NCI-H2227 (cell line): ENCODE measurements around the gene CFHR4.
"Not testable (repeated sequence)": the region's sequence is repeated elsewhere in the genome, so short reads cannot be mapped to it uniquely, and the experiment has no call there.

Experiments used
- DNase-seq: peaks from one replicate; lab custom pipeline; 2025; ENCODE audit not compliant: unreplicated experiment; lab: John Stamatoyannopoulos, UW

Gene CFHR4

GRCh38 chr1:196887515-196888239 lies at the start of gene CFHR4:
CFHR4 (plus strand) TSS chr1:196888052; CDS start chr1:196888151, 99 bp downstream.
- no peak for DNase-seq

GRCh38 chr1:196849613-196850492 lies 38.0 kb upstream of the CFHR4 start:
- DNase-seq = not testable (repeated sequence)

- no peak for DNase-seq
Measured at GRCh38 chr1:196856053-196856452, 31.8 kb upstream of the CFHR4 start.

DNA sequence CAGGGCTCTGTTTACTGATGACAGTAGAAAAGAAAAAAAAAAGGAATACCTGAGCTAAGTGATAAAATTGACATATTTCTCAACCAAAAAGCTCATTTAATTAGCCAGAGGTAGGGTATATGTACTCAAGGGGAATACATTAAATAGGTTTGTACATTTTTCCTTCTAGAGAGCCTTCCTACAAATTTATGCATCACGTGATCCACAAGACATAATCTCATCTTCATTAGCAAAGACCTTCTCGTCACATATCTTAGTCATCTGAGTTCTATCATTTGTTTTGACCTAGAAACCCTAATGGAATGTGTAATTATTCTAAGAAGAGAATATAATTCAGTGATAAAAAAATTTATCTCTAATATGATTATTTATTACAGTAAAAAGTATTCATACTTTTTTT lies 30.7 kb upstream of the CFHR4 start:
- DNase-seq = no peak

DNA sequence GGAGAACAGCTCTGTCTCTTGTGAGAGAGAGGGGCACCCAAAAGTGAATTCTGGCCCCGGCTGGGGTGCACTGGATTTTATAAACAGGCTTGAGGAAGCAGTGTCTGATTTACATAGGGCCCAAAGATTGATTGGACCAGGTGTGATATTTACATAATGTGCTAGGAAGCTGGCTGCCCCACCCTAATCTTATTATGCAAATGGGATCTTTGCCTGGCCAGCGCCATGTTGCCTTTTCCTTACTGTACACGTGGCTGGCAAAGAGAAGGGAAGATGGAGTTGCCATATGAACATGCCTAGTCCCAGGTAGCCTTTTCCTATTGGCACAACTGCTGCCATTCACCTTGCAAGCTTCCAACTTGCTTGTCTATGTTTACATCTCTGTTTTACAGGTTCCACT lies 29.0 kb upstream of the CFHR4 start:
- no peak for DNase-seq

DNA sequence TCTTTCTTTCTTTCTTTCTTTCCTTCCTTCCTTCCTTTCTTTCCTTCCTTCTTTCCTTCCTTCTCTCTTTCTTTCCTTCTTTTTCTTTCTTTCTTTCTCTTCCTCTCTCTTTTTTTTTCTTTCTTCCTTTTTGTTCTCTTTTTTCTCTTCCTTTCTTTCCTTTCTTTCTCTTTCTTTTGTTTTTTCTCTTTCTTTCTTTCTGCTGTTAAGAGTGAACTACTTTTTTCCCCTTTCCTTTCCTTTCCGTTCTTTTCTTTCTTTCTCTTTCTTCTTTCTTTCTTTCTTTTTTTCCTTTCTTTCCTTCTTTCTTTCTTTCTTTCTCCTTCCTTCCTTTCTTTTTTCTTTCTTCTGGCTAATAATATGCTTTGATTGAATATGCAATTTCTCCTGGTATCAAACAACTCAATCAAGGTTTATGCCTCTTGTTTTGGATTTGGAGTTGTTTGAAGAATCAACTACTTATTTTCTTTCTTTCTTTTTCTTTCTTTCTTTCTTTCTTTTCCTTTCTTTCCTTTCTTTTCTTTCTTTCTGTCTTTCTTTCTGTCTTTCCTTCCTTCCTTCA lies 27.4 kb upstream of the CFHR4 start:
- no peak for DNase-seq

DNA sequence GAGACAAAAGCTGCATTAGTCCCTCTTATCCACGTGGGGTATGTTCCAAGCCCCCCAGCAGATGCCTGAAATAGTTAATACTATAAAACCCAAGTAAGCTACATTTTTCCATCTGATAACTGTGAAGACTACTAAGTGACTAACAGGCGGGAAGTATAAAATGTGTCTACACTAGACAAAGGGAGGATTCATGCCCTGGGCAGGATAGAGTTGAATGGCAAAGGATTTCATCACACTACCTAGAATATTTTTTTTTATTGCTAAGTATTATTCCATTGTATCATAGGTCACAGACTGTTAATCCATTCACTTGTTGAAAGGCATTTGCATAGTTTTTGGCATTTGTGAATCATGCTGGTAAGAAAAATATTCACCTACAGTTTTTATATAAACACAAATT lies 26.4 kb upstream of the CFHR4 start:
- DNase-seq = no peak

GRCh38 chr1:196866974-196867373 lies 20.9 kb upstream of the CFHR4 start:
- DNase-seq = no peak

DNA sequence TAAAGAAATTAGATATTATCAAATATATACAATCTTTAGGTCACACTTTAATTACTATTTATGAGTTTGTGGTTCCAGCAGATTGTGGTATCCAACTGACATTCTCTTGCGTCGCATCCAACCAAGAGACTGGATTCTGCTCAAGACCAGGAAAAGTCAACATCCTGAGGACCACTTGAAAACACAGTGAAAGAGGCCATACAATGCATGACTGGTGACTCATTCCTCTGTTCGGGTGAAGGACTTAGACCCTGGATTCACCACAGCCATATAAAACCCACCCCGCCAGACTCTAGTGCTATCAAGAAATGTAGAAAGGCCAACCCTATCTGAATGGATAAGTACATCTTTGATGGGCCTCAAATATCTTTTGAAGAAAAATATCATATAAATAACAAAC lies 14.5 kb upstream of the CFHR4 start:
- DNase-seq = no peak

GRCh38 chr1:196875935-196876334 lies 11.9 kb upstream of the CFHR4 start:
- DNase-seq = no peak

- peak; percentile 12 for DNase-seq
Measured at GRCh38 chr1:196877964-196878363, 9.9 kb upstream of the CFHR4 start.

GRCh38 chr1:196886560-196886959 lies 1.3 kb upstream of the CFHR4 start:
- not testable (repeated sequence) for DNase-seq

DNA sequence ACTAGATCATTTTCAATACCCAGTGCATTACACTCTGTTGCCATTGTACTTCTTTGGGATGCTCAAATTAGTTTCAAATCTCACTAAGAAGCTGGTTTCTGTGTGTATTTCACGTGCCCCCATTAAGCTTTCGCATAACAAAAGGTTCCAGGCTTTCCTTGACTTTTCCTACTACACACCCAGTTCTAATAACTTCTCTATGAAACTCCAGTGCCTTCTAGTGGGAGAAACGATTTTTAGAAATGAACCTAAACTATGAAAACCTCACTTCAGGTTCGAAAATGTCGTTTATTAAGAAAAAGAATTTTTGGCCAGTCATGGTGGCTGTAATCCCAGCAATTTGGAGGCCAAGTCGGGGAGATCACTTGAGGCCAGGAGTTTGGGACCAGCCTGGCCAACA lies 2.8 kb downstream of the CFHR4 start:
- DNase-seq = no peak

GRCh38 chr1:196891251-196891650 lies 3.4 kb downstream of the CFHR4 start:
- DNase-seq = no peak

DNA sequence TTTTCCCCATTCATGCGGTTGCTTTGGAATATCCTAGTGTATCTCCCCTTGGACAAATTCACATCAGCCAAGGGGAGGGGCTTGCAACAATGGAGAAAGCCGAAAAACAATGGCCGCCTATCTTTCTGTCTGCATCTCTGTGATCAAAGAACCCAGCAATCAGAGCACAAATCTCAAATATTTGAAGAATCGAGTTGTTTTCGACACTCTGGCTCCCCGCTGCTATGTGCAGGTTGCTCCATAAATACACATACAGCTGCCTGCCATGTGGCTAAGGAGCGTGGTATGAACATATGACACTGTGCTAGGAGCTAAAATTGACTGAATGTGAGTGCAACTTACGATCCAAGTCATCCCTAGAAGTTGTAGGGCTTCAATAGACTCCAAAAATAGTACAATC lies 8.5 kb downstream of the CFHR4 start:
- no peak for DNase-seq

- no peak for DNase-seq
Measured at GRCh38 chr1:196897158-196897828, 9.4 kb downstream of the CFHR4 start.

- no peak for DNase-seq
Measured at GRCh38 chr1:196902344-196902743, 14.5 kb downstream of the CFHR4 start.

GRCh38 chr1:196910215-196910614 lies 22.4 kb downstream of the CFHR4 start:
- no peak for DNase-seq

DNA sequence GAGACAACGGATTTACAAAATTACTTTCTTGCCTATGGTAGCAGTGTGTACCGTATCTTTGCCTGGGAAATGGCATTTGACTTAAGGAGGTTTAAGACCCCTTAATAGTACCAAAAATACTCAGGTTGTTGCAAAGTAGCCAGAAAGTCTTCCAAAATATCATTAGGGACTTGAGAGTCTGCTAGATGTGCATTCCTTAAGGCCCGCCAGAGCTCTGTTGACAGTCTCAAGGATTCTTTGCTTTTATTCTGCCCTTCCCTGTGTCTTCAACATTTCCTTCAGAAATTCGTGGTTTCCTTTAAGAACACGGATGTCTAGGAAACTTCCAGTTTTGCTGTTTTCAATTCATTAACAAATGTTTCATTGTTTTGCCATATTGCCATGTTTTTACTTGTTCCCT lies 24.4 kb downstream of the CFHR4 start:
- DNase-seq = not testable (repeated sequence)

GRCh38 chr1:196926839-196927238 lies 39.0 kb downstream of the CFHR4 start:
- not testable (repeated sequence) for DNase-seq

DNA sequence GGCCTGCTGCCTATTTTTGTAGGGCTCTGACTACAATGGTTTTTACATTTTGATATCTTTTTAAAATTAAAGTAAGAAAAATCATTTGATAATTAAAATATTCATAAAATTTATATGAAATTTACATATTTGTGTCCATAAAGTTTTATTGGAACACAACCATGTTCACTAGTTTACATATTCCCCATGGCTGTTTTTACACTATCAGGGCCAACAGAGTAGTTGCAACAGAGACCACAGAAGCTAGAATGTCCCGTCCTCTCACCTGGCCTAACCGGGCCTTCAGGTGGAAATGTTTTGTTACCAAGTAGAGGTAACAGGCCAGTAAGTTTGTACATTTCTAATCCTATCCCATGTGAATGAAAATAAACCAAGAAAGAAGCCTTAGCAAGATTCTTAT lies 45.0 kb downstream of the CFHR4 start:
- DNase-seq = not testable (repeated sequence)
